GM19351 (cell line): ENCODE data around the gene DNAJB8.

Experiments used
- ATAC-seq: cut with Tn5 transposase; IDR thresholded peaks from one replicate; pipeline ENCODE4 v1.9.1; 2021; ENCODE audit warnings: mild to moderate bottlenecking, moderate library complexity; ENCODE audit not compliant: unreplicated experiment

DNAJB8 gene

GRCh38 chr3:128427872-128428822 lies 38.5 kb downstream of the DNAJB8 start:
- ATAC-seq, result no peak

- no peak for ATAC-seq
These were observed 39.4 kb downstream of the DNAJB8 start for GRCh38 chr3:128427175-128427857.

GRCh38 chr3:128426128-128426921 lies 40.4 kb downstream of the DNAJB8 start:
- peak; percentile 79 for ATAC-seq

- ATAC-seq, result no peak
These were observed 40.9 kb downstream of the DNAJB8 start for GRCh38 chr3:128425846-128426127.

GRCh38 chr3:128425142-128425845 lies 41.4 kb downstream of the DNAJB8 start:
- no peak for ATAC-seq

GRCh38 chr3:128424508-128425069 lies 42.1 kb downstream of the DNAJB8 start:
- no peak for ATAC-seq

GRCh38 chr3:128423525-128424147 lies 43.1 kb downstream of the DNAJB8 start:
- ATAC-seq, result no peak

GRCh38 chr3:128422762-128423524 lies 43.7 kb downstream of the DNAJB8 start:
- no peak for ATAC-seq

- no peak for ATAC-seq
These were observed 44.7 kb downstream of the DNAJB8 start for GRCh38 chr3:128421966-128422365.

GRCh38 chr3:128421439-128421836 lies 45.3 kb downstream of the DNAJB8 start:
- ATAC-seq, result no peak

- no peak for ATAC-seq
These were observed 45.8 kb downstream of the DNAJB8 start for GRCh38 chr3:128420720-128421438.

- ATAC-seq, result no peak
These were observed 46.4 kb downstream of the DNAJB8 start for GRCh38 chr3:128420289-128420688.

GRCh38 chr3:128419311-128419710 lies 47.4 kb downstream of the DNAJB8 start:
- ATAC-seq, result no peak

- no peak for ATAC-seq
These were observed 47.8 kb downstream of the DNAJB8 start for GRCh38 chr3:128418900-128419299.

- no peak for ATAC-seq
These were observed 50.0 kb downstream of the DNAJB8 start for GRCh38 chr3:128416578-128417211.

GRCh38 chr3:128415773-128416577 lies 50.7 kb downstream of the DNAJB8 start:
- no peak for ATAC-seq

GRCh38 chr3:128415200-128415772 lies 51.4 kb downstream of the DNAJB8 start:
- no peak for ATAC-seq
